IMR-90 (cell line): Measurements from ENCODE around the gene STEAP3. TPM values are rescaled to one million over a fixed set of nuclear protein-coding genes. Genes with fewer than 3 reads are reported as not detected.

Source experiments
- ATAC-seq: fragments of 200-7000 bp; cut with Tn5 transposase; 2 replicates; pipeline ENCODE4 v1.9.1; 2020; ENCODE audit warnings: low read depth, mild to moderate bottlenecking, moderate library complexity
- BruUV-seq: library from RNA; stranded (reverse); fragments of 400-500 nt; replicated peaks from 2 replicates; lab custom pipeline; 2021; lab: Mats Ljungman, UMichigan
- CTCF ChIA-PET: fragments of 300-600 bp; formaldehyde crosslinking; extraction: SDS; loops from one replicate; lab custom pipeline; 2021; ENCODE audit warnings: antibody characterized with exemption; lab: Yijun Ruan, JAX
- POLR2A ChIA-PET: fragments of 300-600 bp; sonication (Branson Sonifier 250); formaldehyde crosslinking; loops from one replicate; lab custom pipeline; 2022; ENCODE audit warnings: antibody characterized with exemption; ENCODE audit not compliant: unreplicated experiment; lab: Charles Lee
- DNase-seq: peaks from one replicate; pipeline ENCODE4 v3.0.0; 2013
- H2AFZ ChIP-seq: replicated peaks from 2 replicates; pipeline ENCODE3; 2013; ENCODE audit warnings: low read length, mild to moderate bottlenecking; ENCODE audit not compliant: poor library complexity
- H2AK5ac ChIP-seq: 2 replicates; pipeline ENCODE4 v1.6.1; 2013; ENCODE audit warnings: low read depth, low read length, inconsistent platforms
- H2AK9ac ChIP-seq: replicated peaks from 2 replicates; pipeline ENCODE3; 2013; ENCODE audit warnings: mild to moderate bottlenecking, low read depth, low read length, moderate library complexity; ENCODE audit not compliant: poor library complexity
- H2BK120ac ChIP-seq: 2 replicates; pipeline ENCODE4 v1.6.1; 2013; ENCODE audit warnings: low read depth, low read length, inconsistent platforms
- H2BK15ac ChIP-seq: 3 replicates; pipeline ENCODE4 v1.6.1; 2013; ENCODE audit warnings: low read depth, low read length, inconsistent platforms
- H2BK20ac ChIP-seq: 2 replicates; pipeline ENCODE4 v1.6.1; 2013; ENCODE audit warnings: low read depth, mild to moderate bottlenecking, inconsistent platforms, low read length, moderate library complexity
- H2BK5ac ChIP-seq: 2 replicates; pipeline ENCODE4 v1.6.1; 2013; ENCODE audit warnings: mild to moderate bottlenecking, low read depth, low read length, inconsistent platforms; ENCODE audit not compliant: poor library complexity, severe bottlenecking
- H3K14ac ChIP-seq: replicated peaks from 2 replicates; pipeline ENCODE4 v1.6.1; 2013; ENCODE audit warnings: low read depth, low read length, inconsistent platforms
- H3K18ac ChIP-seq: 2 replicates; pipeline ENCODE4 v1.6.1; 2013; ENCODE audit warnings: low read depth, low read length, control low read depth
- H3K23ac ChIP-seq: 2 replicates; pipeline ENCODE4 v1.6.1; 2013; ENCODE audit warnings: low read depth, low read length, inconsistent platforms
- H3K27ac ChIP-seq: 2 replicates; pipeline ENCODE4 v1.5.1; 2013; ENCODE audit warnings: mild to moderate bottlenecking, control low read depth, low read length; ENCODE audit not compliant: insufficient read depth
- H3K27me3 ChIP-seq: 2 replicates; pipeline ENCODE4 v1.6.1; 2013; ENCODE audit warnings: low read length; ENCODE audit not compliant: control insufficient read depth, insufficient read depth
- H3K36me3 ChIP-seq: 2 replicates; pipeline ENCODE4 v1.6.1; 2013; ENCODE audit warnings: low read length, mixed read lengths; ENCODE audit not compliant: control insufficient read depth, insufficient read depth
- H3K4ac ChIP-seq: 2 replicates; pipeline ENCODE4 v1.6.1; 2013; ENCODE audit warnings: low read depth, low read length, inconsistent platforms
- H3K4me1 ChIP-seq: 2 replicates; pipeline ENCODE4 v1.6.1; 2013; ENCODE audit warnings: low read length, mixed read lengths; ENCODE audit not compliant: control insufficient read depth, insufficient read depth
- H3K4me2 ChIP-seq: 2 replicates; pipeline ENCODE4 v1.6.1; 2013; ENCODE audit warnings: low read depth, mild to moderate bottlenecking, control low read depth, low read length, moderate library complexity
- H3K4me3 ChIP-seq: 2 replicates; pipeline ENCODE4 v1.5.1; 2013; ENCODE audit warnings: low read depth, mild to moderate bottlenecking, control low read depth, low read length, moderate library complexity; ENCODE audit not compliant: insufficient read depth
- H3K56ac ChIP-seq: 2 replicates; pipeline ENCODE4 v1.6.1; 2013; ENCODE audit warnings: low read length, inconsistent platforms; ENCODE audit not compliant: insufficient read depth; ENCODE audit errors: extremely low read depth
- H3K79me1 ChIP-seq, 2 experiments: 2 replicates each; pipeline ENCODE4 v1.6.1; 2013; ENCODE audit warnings: low read length in 2 of 2, inconsistent platforms in 1 of 2, low read depth in 1 of 2
- H3K9ac ChIP-seq: 2 replicates; pipeline ENCODE4 v1.6.1; 2013; ENCODE audit warnings: low read depth, low read length, control low read depth
- H3K9me1 ChIP-seq: 2 replicates; pipeline ENCODE4 v1.6.1; 2013; ENCODE audit warnings: low read length, inconsistent platforms; ENCODE audit not compliant: insufficient read depth
- H3K9me3 ChIP-seq: 2 replicates; pipeline ENCODE4 v1.6.1; 2013; ENCODE audit warnings: low read length; ENCODE audit not compliant: control insufficient read depth, insufficient read depth
- H4K20me1 ChIP-seq: 2 replicates; pipeline ENCODE4 v1.6.1; 2013; ENCODE audit warnings: low read length, inconsistent platforms; ENCODE audit not compliant: insufficient read depth
- H4K5ac ChIP-seq: 2 replicates; pipeline ENCODE4 v1.6.1; 2013; ENCODE audit warnings: mild to moderate bottlenecking, low read depth, low read length, control low read depth
- H4K8ac ChIP-seq, 2 experiments: 2 replicates each; pipeline ENCODE4 v1.6.1; 2013; ENCODE audit warnings: low read depth in 2 of 2, low read length in 2 of 2, control low read depth in 1 of 2, inconsistent platforms in 1 of 2
- H4K91ac ChIP-seq: 2 replicates; pipeline ENCODE4 v1.6.1; 2013; ENCODE audit warnings: low read depth, low read length, inconsistent platforms; ENCODE audit not compliant: insufficient read depth
- BHLHE40 ChIP-seq: fragments of 150-350 bp; IDR thresholded peaks from 2 replicates; pipeline ENCODE4 v1.6.1; 2016; ENCODE audit warnings: mild to moderate bottlenecking, low read depth, low read length
- CEBPB ChIP-seq: IDR thresholded peaks from 2 replicates; pipeline ENCODE4 v1.6.1; 2012; ENCODE audit warnings: low read depth, low read length, improper control_type of control experiment
- CHD1 ChIP-seq: IDR thresholded peaks from 2 replicates; pipeline ENCODE4 v1.6.1; 2012; ENCODE audit warnings: low read depth, low read length, improper control_type of control experiment
- FOS ChIP-seq: fragments of 150-350 bp; IDR thresholded peaks from 2 replicates; pipeline ENCODE4 v1.6.1; 2016; ENCODE audit warnings: low read depth, low read length
- MAFK ChIP-seq: IDR thresholded peaks from 2 replicates; pipeline ENCODE4 v1.6.1; 2012; ENCODE audit warnings: low read depth, low read length, improper control_type of control experiment
- MAZ ChIP-seq: IDR thresholded peaks from 2 replicates; pipeline ENCODE4 v1.6.1; 2012; ENCODE audit warnings: low read depth, mild to moderate bottlenecking, low read length, improper control_type of control experiment, moderate library complexity, borderline replicate concordance
- MXI1 ChIP-seq: IDR thresholded peaks from 2 replicates; pipeline ENCODE4 v1.6.1; 2012; ENCODE audit warnings: low read depth, mild to moderate bottlenecking, low read length, moderate library complexity, borderline replicate concordance
- NFE2L2 ChIP-seq: fragments of 150-350 bp; IDR thresholded peaks from 2 replicates; pipeline ENCODE4 v1.6.1; 2016; ENCODE audit warnings: low read depth, mild to moderate bottlenecking, low read length
- POLR2A ChIP-seq: IDR thresholded peaks from 2 replicates; pipeline ENCODE4 v1.6.1; 2012; ENCODE audit warnings: mild to moderate bottlenecking, low read depth, low read length
- RAD21 ChIP-seq: IDR thresholded peaks from 2 replicates; pipeline ENCODE4 v1.6.1; 2012; ENCODE audit warnings: low read length, improper control_type of control experiment
- RCOR1 ChIP-seq: IDR thresholded peaks from 2 replicates; pipeline ENCODE4 v1.6.1; 2012; ENCODE audit warnings: mild to moderate bottlenecking, low read length, improper control_type of control experiment; ENCODE audit not compliant: insufficient replicate concordance
- RFX5 ChIP-seq: IDR thresholded peaks from 2 replicates; pipeline ENCODE4 v1.8.0; 2012; ENCODE audit warnings: low read depth, mild to moderate bottlenecking, low read length, moderate library complexity
- SMC3 ChIP-seq: fragments of 150-350 bp; IDR thresholded peaks from 2 replicates; pipeline ENCODE4 v1.6.1; 2016; ENCODE audit warnings: low read depth, mild to moderate bottlenecking, antibody characterized with exemption, low read length, moderate library complexity
- WGBS, 2 experiments: methylation state at CpG; one replicate each; pipeline versions ENCODE4 v1.1.5 to v1.1.7; 2013; ENCODE audit warnings: missing lambda C conversion rate in 2 of 2; ENCODE audit not compliant: insufficient read length in 1 of 2; ENCODE audit errors: extremely low coverage in 2 of 2; 5-methylcytosine and 5-hydroxymethylcytosine counted together
- dilution Hi-C: fragments of 300-500 bp; cut with HindIII; formaldehyde crosslinking; loops from one replicate; pipeline ENCODE4 v1.14.3; 2018; ENCODE audit warnings: low sequenced_read_pairs; ENCODE audit not compliant: unreplicated experiment
- in situ Hi-C: fragments of 300-500 bp; cut with MboI; formaldehyde crosslinking; loops from 3 replicates; pipeline ENCODE4 v1.14.3; 2019; ENCODE audit warnings: low sequenced_read_pairs, inconsistent platforms, mixed read lengths
- intact Hi-C: fragments of 100-400 bp; cut with micrococcal nuclease; formaldehyde crosslinking; loops from 2 replicates; pipeline ENCODE4 v1.10.0; 2022
- polyA plus RNA-seq, 3 experiments: library from polyadenylated mRNA; depleted of rRNA; stranded (reverse); fragments of >200 nt; gene quantifications; 2 replicates each; pipeline ENCODE4 v1.2.3, GENCODE V29; 2012; ENCODE audit warnings: low replicate concordance in 1 of 3
- total RNA-seq: library from RNA; depleted of rRNA; stranded (reverse); fragments of >200 nt; gene quantifications from 2 replicates; pipeline ENCODE4 v1.2.3, GENCODE V29; 2012
- TF ChIP-seq, protein P1 (sequence below): fragments of 150-350 bp; IDR thresholded peaks from 2 replicates; pipeline ENCODE4 v1.6.1; 2017; ENCODE audit warnings: mild to moderate bottlenecking, antibody characterized with exemption, low read length, low read depth
- TF ChIP-seq, protein P2 (sequence below): fragments of 150-350 bp; IDR thresholded peaks from 2 replicates; pipeline ENCODE4 v1.6.1; 2016; ENCODE audit warnings: low read depth, mild to moderate bottlenecking, low read length, moderate library complexity, borderline replicate concordance
- TF ChIP-seq, protein P3 (sequence below): conservative IDR thresholded peaks from 2 replicates; pipeline ENCODE4 v1.5.1; 2012; ENCODE audit warnings: mild to moderate bottlenecking, low read depth, low read length, improper control_type of control experiment

STEAP3 gene
- total and polyA plus RNA-seq, 2 of the 4 experiments (the other 2 are of a cell fraction): 19.4 to 43.9 TPM

DNA sequence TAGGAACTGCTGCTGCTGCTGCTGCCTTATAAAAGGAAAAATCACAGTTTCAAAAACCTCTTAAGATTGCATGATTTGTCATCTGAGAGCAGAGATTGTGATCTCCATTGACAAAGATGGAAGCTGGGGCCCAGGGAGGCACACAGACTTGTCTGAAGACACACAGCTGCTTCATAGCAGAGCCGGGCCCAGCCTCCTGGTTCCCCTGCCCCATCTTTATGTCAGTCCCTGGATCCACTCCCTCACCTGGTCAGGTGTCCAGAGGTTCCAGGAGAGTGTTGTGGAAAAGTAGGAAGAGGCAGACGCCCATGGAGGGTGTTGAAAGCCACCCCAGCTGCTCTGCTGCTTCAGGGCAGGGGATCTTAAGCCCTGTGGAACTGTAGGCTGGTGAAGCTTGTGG, 20.0 kb downstream of the STEAP3 start:
- no peak overlapping the region for H2BK120ac ChIP-seq
- WGBS, 2 experiments: no CpG with 5 or more reads among the region's 2 CpGs
- peaks cover 0 to 33% of the 10 kb centered on the region in 2 experiments; a peak in 2 of 4 replicates for H3K79me1 ChIP-seq
- no peak overlapping the region for H3K23ac ChIP-seq
- ATAC-seq: no peak
- H4K8ac ChIP-seq: no peak overlapping the region
- no peak overlapping the region for H4K5ac ChIP-seq
- H3K9me1 ChIP-seq: peaks cover 25% of the 10 kb centered on the region
- H2AK9ac ChIP-seq: no peak overlapping the region
- no peak for DNase-seq
- H3K9me3 ChIP-seq: peaks cover 2% of the 10 kb centered on the region; the same call in 1 of the 2 replicates
- H3K27me3 ChIP-seq: no peaks in the 10 kb centered on the region
- H3K36me3 ChIP-seq: peaks cover 4% of the 10 kb centered on the region
- H2AK5ac ChIP-seq: no peak overlapping the region
- in situ Hi-C loops (loop anchor here (25.0 kb wide), 1 partner anchor 994 kb away; no protein-coding TSS in a partner anchor), intact Hi-C loops (no loop called here), dilution Hi-C loops (no loop called here)
- H4K20me1 ChIP-seq: peaks cover 4% of the 10 kb centered on the region
- H3K4me2 ChIP-seq: no peak overlapping the region
- CTCF ChIA-PET: no interaction called here
- no peak overlapping the region for H3K4ac ChIP-seq
- H3K4me3 ChIP-seq: no peak overlapping the region
- H3K14ac ChIP-seq: no peak overlapping the region
- H3K27ac ChIP-seq: no peak overlapping the region
- no peak overlapping the region for H3K56ac ChIP-seq
- POLR2A ChIA-PET: no interaction called here
- no peak overlapping the region for H3K9ac ChIP-seq
- no peak overlapping the region for H2AFZ ChIP-seq
- peak overlapping the region; percentile 51; the same call in 2 of the 3 replicates for H2BK15ac ChIP-seq
- no peak overlapping the region for H3K18ac ChIP-seq
- no peak overlapping the region; the same call in 1 of the 2 replicates for H2BK20ac ChIP-seq
- H4K91ac ChIP-seq: no peak overlapping the region; the same call in 1 of the 2 replicates
- TF ChIP-seq RFX5 (no peak), RAD21 (no peak), CEBPB (no peak), CHD1 (no peak), NFE2L2 (no peak), RCOR1 (no peak), MAZ (no peak), POLR2A (no peak), MXI1 (no peak), FOS (no peak), BHLHE40 (no peak), SMC3 (no peak), MAFK (no peak)
- TF ChIP-seq, protein P1, sequence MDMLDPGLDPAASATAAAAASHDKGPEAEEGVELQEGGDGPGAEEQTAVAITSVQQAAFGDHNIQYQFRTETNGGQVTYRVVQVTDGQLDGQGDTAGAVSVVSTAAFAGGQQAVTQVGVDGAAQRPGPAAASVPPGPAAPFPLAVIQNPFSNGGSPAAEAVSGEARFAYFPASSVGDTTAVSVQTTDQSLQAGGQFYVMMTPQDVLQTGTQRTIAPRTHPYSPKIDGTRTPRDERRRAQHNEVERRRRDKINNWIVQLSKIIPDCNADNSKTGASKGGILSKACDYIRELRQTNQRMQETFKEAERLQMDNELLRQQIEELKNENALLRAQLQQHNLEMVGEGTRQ: no peak
- TF ChIP-seq, protein P2, sequence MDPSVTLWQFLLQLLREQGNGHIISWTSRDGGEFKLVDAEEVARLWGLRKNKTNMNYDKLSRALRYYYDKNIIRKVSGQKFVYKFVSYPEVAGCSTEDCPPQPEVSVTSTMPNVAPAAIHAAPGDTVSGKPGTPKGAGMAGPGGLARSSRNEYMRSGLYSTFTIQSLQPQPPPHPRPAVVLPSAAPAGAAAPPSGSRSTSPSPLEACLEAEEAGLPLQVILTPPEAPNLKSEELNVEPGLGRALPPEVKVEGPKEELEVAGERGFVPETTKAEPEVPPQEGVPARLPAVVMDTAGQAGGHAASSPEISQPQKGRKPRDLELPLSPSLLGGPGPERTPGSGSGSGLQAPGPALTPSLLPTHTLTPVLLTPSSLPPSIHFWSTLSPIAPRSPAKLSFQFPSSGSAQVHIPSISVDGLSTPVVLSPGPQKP: no peak
- TF ChIP-seq, protein P3, sequence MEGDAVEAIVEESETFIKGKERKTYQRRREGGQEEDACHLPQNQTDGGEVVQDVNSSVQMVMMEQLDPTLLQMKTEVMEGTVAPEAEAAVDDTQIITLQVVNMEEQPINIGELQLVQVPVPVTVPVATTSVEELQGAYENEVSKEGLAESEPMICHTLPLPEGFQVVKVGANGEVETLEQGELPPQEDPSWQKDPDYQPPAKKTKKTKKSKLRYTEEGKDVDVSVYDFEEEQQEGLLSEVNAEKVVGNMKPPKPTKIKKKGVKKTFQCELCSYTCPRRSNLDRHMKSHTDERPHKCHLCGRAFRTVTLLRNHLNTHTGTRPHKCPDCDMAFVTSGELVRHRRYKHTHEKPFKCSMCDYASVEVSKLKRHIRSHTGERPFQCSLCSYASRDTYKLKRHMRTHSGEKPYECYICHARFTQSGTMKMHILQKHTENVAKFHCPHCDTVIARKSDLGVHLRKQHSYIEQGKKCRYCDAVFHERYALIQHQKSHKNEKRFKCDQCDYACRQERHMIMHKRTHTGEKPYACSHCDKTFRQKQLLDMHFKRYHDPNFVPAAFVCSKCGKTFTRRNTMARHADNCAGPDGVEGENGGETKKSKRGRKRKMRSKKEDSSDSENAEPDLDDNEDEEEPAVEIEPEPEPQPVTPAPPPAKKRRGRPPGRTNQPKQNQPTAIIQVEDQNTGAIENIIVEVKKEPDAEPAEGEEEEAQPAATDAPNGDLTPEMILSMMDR: no peak
- no TSS peak for BruUV-seq
- H2BK5ac ChIP-seq: no peak overlapping the region
- peaks cover 21% of the 10 kb centered on the region for H3K4me1 ChIP-seq
